ENCODE measurements around the gene SVBP.

Gene SVBP

GRCh38 chr1:42847721-42848460 lies 30.7 kb upstream of the SVBP start:
- Histone ChIP-seq H3K27me3 (ENCODE audit: insufficient read depth, low read length) (no peaks in the 10 kb centered on the region), H3K4me3 (ENCODE audit: low read length) (peak overlapping the region; percentile 75), H3K9me3 (ENCODE audit: low read length) (peaks cover 12% of the 10 kb centered on the region), H2AFZ (ENCODE audit: low read depth, low read length) (no peak overlapping the region), H3K36me3 (ENCODE audit: insufficient read depth, low read length) (peaks cover 39% of the 10 kb centered on the region), H3K4me1 (ENCODE audit: insufficient read depth, low read length) (peaks cover 15% of the 10 kb centered on the region)

- peaks cover 15% of the 10 kb centered on the region for H3K4me1 ChIP-seq (ENCODE audit: insufficient read depth, low read length)
These were observed 30.0 kb upstream of the SVBP start for GRCh38 chr1:42847111-42847595.

GRCh38 chr1:42846257-42847110 lies 29.3 kb upstream of the SVBP start, which contains the start of gene ZNF691:
Gene ZNF691 (plus strand): TSS chr1:42846613. CDS start chr1:42849659, 3,046 bp downstream.
- H3K4me1 ChIP-seq (ENCODE audit: insufficient read depth, low read length) = peaks cover 15% of the 10 kb centered on the region
- peaks cover 8% of the 10 kb centered on the region for H3K9me3 ChIP-seq (ENCODE audit: low read length)
- H2AFZ ChIP-seq (ENCODE audit: low read depth, low read length) = peak within 1 kb of the TSS; percentile 85
- H3K36me3 ChIP-seq (ENCODE audit: insufficient read depth, low read length) = peaks cover 25% of the 10 kb centered on the region
- H3K4me3 ChIP-seq (ENCODE audit: low read length) = peak within 1 kb of the TSS; percentile 75
- no peaks in the 10 kb centered on the region for H3K27me3 ChIP-seq (ENCODE audit: insufficient read depth, low read length)

More at GRCh38 chr1:42847111-42847595, 30.0 kb upstream of the SVBP start:
- no peaks in the 10 kb centered on the region for H3K27me3 ChIP-seq (ENCODE audit: insufficient read depth, low read length)
- peak overlapping the region; percentile 75 for H3K4me3 ChIP-seq (ENCODE audit: low read length)
- peak overlapping the region; percentile 29 for H2AFZ ChIP-seq (ENCODE audit: low read depth, low read length)
- peaks cover 9% of the 10 kb centered on the region for H3K9me3 ChIP-seq (ENCODE audit: low read length)
- H3K36me3 ChIP-seq (ENCODE audit: insufficient read depth, low read length) = peaks cover 32% of the 10 kb centered on the region

GRCh38 chr1:42845866-42846256 lies 28.7 kb upstream of the SVBP start:
- Histone ChIP-seq H3K27me3 (ENCODE audit: insufficient read depth, low read length) (no peaks in the 10 kb centered on the region), H3K36me3 (ENCODE audit: insufficient read depth, low read length) (peaks cover 19% of the 10 kb centered on the region), H3K9me3 (ENCODE audit: low read length) (peaks cover 2% of the 10 kb centered on the region), H3K4me3 (ENCODE audit: low read length) (peak overlapping the region; percentile 75), H3K4me1 (ENCODE audit: insufficient read depth, low read length) (peaks cover 15% of the 10 kb centered on the region), H2AFZ (ENCODE audit: low read depth, low read length) (peak overlapping the region; percentile 85)

- H2AFZ ChIP-seq (ENCODE audit: low read depth, low read length) = no peak overlapping the region
- H3K4me1 ChIP-seq (ENCODE audit: insufficient read depth, low read length) = peaks cover 15% of the 10 kb centered on the region
- H3K27me3 ChIP-seq (ENCODE audit: insufficient read depth, low read length) = no peaks in the 10 kb centered on the region
- H3K9me3 ChIP-seq (ENCODE audit: low read length) = no peaks in the 10 kb centered on the region
- H3K36me3 ChIP-seq (ENCODE audit: insufficient read depth, low read length) = peaks cover 12% of the 10 kb centered on the region
- H3K4me3 ChIP-seq (ENCODE audit: low read length) = no peak overlapping the region
These were observed 28.0 kb upstream of the SVBP start for GRCh38 chr1:42845193-42845592.

GRCh38 chr1:42844592-42845140 lies 27.5 kb upstream of the SVBP start:
- Histone ChIP-seq H2AFZ (ENCODE audit: low read depth, low read length) (no peak overlapping the region), H3K4me3 (ENCODE audit: low read length) (no peak overlapping the region), H3K36me3 (ENCODE audit: insufficient read depth, low read length) (peaks cover 7% of the 10 kb centered on the region), H3K27me3 (ENCODE audit: insufficient read depth, low read length) (no peaks in the 10 kb centered on the region), H3K4me1 (ENCODE audit: insufficient read depth, low read length) (peaks cover 15% of the 10 kb centered on the region), H3K9me3 (ENCODE audit: low read length) (no peaks in the 10 kb centered on the region)

- Histone ChIP-seq H3K9me3 (ENCODE audit: low read length) (no peaks in the 10 kb centered on the region), H2AFZ (ENCODE audit: low read depth, low read length) (no peak overlapping the region), H3K4me1 (ENCODE audit: insufficient read depth, low read length) (no peaks in the 10 kb centered on the region), H3K4me3 (ENCODE audit: low read length) (no peak overlapping the region), H3K27me3 (ENCODE audit: insufficient read depth, low read length) (no peaks in the 10 kb centered on the region), H3K36me3 (ENCODE audit: insufficient read depth, low read length) (no peaks in the 10 kb centered on the region)
These were observed 24.4 kb upstream of the SVBP start for GRCh38 chr1:42841440-42842147.

- Histone ChIP-seq H3K36me3 (ENCODE audit: insufficient read depth, low read length) (no peaks in the 10 kb centered on the region), H2AFZ (ENCODE audit: low read depth, low read length) (no peak overlapping the region), H3K4me3 (ENCODE audit: low read length) (no peak overlapping the region), H3K4me1 (ENCODE audit: insufficient read depth, low read length) (no peaks in the 10 kb centered on the region), H3K27me3 (ENCODE audit: insufficient read depth, low read length) (no peaks in the 10 kb centered on the region), H3K9me3 (ENCODE audit: low read length) (no peaks in the 10 kb centered on the region)
These were observed 23.8 kb upstream of the SVBP start for GRCh38 chr1:42841010-42841409.

GRCh38 chr1:42838482-42839190 lies 21.4 kb upstream of the SVBP start:
- Histone ChIP-seq H3K4me1 (ENCODE audit: insufficient read depth, low read length) (no peaks in the 10 kb centered on the region), H3K36me3 (ENCODE audit: insufficient read depth, low read length) (no peaks in the 10 kb centered on the region), H2AFZ (ENCODE audit: low read depth, low read length) (no peak overlapping the region), H3K4me3 (ENCODE audit: low read length) (no peak overlapping the region), H3K27me3 (ENCODE audit: insufficient read depth, low read length) (no peaks in the 10 kb centered on the region), H3K9me3 (ENCODE audit: low read length) (no peaks in the 10 kb centered on the region)

GRCh38 chr1:42837709-42838108 lies 20.5 kb upstream of the SVBP start:
- Histone ChIP-seq H3K36me3 (ENCODE audit: insufficient read depth, low read length) (no peaks in the 10 kb centered on the region), H2AFZ (ENCODE audit: low read depth, low read length) (no peak overlapping the region), H3K9me3 (ENCODE audit: low read length) (no peaks in the 10 kb centered on the region), H3K27me3 (ENCODE audit: insufficient read depth, low read length) (no peaks in the 10 kb centered on the region), H3K4me1 (ENCODE audit: insufficient read depth, low read length) (no peaks in the 10 kb centered on the region), H3K4me3 (ENCODE audit: low read length) (no peak overlapping the region)

- H3K36me3 ChIP-seq (ENCODE audit: insufficient read depth, low read length) = no peaks in the 10 kb centered on the region
- H3K9me3 ChIP-seq (ENCODE audit: low read length) = no peaks in the 10 kb centered on the region
- H2AFZ ChIP-seq (ENCODE audit: low read depth, low read length) = no peak overlapping the region
- no peak overlapping the region for H3K4me3 ChIP-seq (ENCODE audit: low read length)
- H3K4me1 ChIP-seq (ENCODE audit: insufficient read depth, low read length) = no peaks in the 10 kb centered on the region
- H3K27me3 ChIP-seq (ENCODE audit: insufficient read depth, low read length) = no peaks in the 10 kb centered on the region
These were observed 18.2 kb upstream of the SVBP start for GRCh38 chr1:42835422-42835821.

GRCh38 chr1:42834803-42835202 lies 17.6 kb upstream of the SVBP start:
- Histone ChIP-seq H3K36me3 (ENCODE audit: insufficient read depth, low read length) (no peaks in the 10 kb centered on the region), H3K9me3 (ENCODE audit: low read length) (no peaks in the 10 kb centered on the region), H3K4me1 (ENCODE audit: insufficient read depth, low read length) (no peaks in the 10 kb centered on the region)

More at GRCh38 chr1:42834803-42835202, 17.6 kb upstream of the SVBP start:
- Histone ChIP-seq H3K4me3 (ENCODE audit: low read length) (no peak overlapping the region), H2AFZ (ENCODE audit: low read depth, low read length) (no peak overlapping the region), H3K27me3 (ENCODE audit: insufficient read depth, low read length) (no peaks in the 10 kb centered on the region)
